H54 (cell line): ENCODE measurements around the gene FRMD3.
"Not testable (repeated sequence)": the region's sequence is repeated elsewhere in the genome, so short reads cannot be mapped to it uniquely, and the experiment has no call there.

Experiments
- DNase-seq: peaks from one replicate; pipeline ENCODE4 v3.0.0; 2011; ENCODE audit warnings: low spot score, mixed read lengths; ENCODE audit not compliant: insufficient read length
- FAIRE-seq: peaks from 3 replicates; lab custom pipeline; 2011; peaks lifted over from hg19 to GRCh38; lab: Jason Lieb, UNC
- POLR2A ChIP-seq: IDR thresholded peaks from 2 replicates; pipeline ENCODE4 v1.6.1; 2011; ENCODE audit warnings: low read depth, mild to moderate bottlenecking, low read length

The FRMD3 gene

GRCh38 chr9:83359039-83359438 lies 179.2 kb downstream of the FRMD3 start:
- FAIRE-seq (no peak), DNase-seq (no peak)
- no peak for TF ChIP-seq POLR2A

- not testable (repeated sequence) for DNase-seq, FAIRE-seq
Observed at GRCh38 chr9:83358493-83358892, 179.7 kb downstream of the FRMD3 start.

DNA sequence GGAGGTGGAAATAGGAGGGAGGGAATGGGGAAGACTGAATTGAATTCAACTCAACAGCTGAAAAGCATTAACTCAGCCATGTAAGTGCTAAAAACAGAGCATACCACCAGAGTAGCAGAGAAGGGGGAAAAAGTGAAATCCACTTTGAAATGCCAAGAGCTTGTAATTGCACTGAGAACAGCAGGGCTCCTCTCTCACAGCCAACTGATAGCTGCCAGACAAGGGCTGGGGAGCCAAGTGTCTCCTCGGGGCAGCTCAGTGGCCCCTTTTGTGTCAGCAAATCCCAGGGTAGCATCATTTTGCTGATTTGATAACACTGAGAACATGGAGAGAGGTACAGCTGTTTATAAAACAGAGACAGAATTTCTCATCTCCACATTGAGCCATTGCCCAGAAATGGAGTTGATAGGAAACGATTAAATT lies 182.5 kb downstream of the FRMD3 start:
- TF ChIP-seq POLR2A, result no peak
- DNase-seq (no peak), FAIRE-seq (no peak)

- TF ChIP-seq POLR2A, result no peak
- no peak for FAIRE-seq
Observed at GRCh38 chr9:83355024-83355444, 183.2 kb downstream of the FRMD3 start.

GRCh38 chr9:83349031-83349430 lies 189.2 kb downstream of the FRMD3 start:
- DNase-seq (no peak), FAIRE-seq (no peak)
- TF ChIP-seq POLR2A, result no peak

More at GRCh38 chr9:83355024-83355444, 183.2 kb downstream of the FRMD3 start:
- no peak for DNase-seq

GRCh38 chr9:83346655-83347420 lies 191.4 kb downstream of the FRMD3 start:
- no peak for TF ChIP-seq POLR2A
- FAIRE-seq (no peak), DNase-seq (no peak)

DNA sequence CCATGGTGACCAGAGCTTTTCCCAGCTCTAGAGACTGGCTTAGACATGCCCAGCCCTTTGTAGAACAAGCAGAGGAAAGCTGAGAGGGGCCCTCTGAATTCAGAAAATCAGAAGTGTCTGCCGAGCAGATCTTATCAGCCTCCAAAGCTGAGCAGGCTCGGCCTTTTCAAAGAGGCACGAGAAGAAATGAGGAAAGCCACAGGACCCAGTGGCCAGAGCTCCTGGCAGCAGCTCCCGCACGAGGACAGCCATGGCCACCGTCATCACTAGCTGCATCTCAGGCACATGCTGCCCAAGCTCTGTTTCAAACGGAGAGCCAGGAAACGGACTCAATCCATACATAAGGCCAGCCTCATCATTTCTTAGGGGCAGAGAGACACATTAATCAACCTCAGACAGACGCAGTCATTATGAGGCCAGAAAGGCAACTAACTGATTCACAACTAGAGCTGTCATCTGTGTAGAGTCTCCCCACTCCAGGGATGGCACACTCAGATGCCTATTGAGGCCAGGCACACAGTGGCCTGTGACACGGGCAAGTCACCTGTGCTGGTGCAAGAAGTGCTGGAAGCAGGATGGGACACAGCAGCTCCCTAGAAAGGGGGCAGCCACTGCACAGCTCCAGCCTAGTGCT lies 194.7 kb downstream of the FRMD3 start:
- no peak for TF ChIP-seq POLR2A
- FAIRE-seq, result no peak
- DNase-seq, result no peak

- FAIRE-seq, result no peak
Observed at GRCh38 chr9:83342731-83343130, 195.5 kb downstream of the FRMD3 start.

DNA sequence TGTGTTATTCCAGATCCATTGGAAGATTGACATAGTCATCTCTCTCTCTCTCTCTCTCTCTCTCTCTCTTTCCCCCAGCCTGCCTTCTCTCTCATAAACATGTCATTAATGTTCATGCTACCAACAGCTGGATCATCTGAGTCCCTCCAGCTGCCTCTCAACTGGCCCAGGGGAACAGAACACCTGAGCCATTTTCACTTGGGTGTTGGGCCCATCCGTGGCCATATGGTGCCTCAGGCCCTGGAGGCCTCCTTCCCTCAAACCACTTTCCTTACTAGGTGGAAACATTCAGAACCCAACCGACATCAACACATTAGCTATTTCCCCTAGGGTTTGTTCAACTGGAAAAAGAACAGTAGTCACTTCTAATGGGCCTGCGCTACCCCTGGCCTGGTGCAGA lies 196.2 kb downstream of the FRMD3 start:
- FAIRE-seq, result no peak

More at GRCh38 chr9:83342731-83343130, 195.5 kb downstream of the FRMD3 start:
- no peak for DNase-seq
- TF ChIP-seq POLR2A, result no peak

GRCh38 chr9:83340451-83340850 lies 197.8 kb downstream of the FRMD3 start:
- FAIRE-seq, result no peak
- TF ChIP-seq POLR2A, result no peak
- no peak for DNase-seq

More for the DNA sequence above, 196.2 kb downstream of the FRMD3 start:
- DNase-seq, result no peak
- no peak for TF ChIP-seq POLR2A

- FAIRE-seq, result no peak
Observed at GRCh38 chr9:83339435-83339834, 198.8 kb downstream of the FRMD3 start.

GRCh38 chr9:83336706-83337105 lies 201.5 kb downstream of the FRMD3 start:
- no peak for FAIRE-seq
- no peak for TF ChIP-seq POLR2A
- DNase-seq, result no peak

More at GRCh38 chr9:83339435-83339834, 198.8 kb downstream of the FRMD3 start:
- no peak for TF ChIP-seq POLR2A
- DNase-seq, result peak; percentile 57

- no peak for TF ChIP-seq POLR2A
- DNase-seq, result peak; percentile 61
- peak; percentile 78 for FAIRE-seq
Observed at GRCh38 chr9:83334320-83334719, 203.9 kb downstream of the FRMD3 start.
